ENCODE results near the gene FAM25G.

GRCh38 chr10:47457528-47457820 is 34.0 kb downstream of the FAM25G start:
- TF ChIP-seq, protein P1, sequence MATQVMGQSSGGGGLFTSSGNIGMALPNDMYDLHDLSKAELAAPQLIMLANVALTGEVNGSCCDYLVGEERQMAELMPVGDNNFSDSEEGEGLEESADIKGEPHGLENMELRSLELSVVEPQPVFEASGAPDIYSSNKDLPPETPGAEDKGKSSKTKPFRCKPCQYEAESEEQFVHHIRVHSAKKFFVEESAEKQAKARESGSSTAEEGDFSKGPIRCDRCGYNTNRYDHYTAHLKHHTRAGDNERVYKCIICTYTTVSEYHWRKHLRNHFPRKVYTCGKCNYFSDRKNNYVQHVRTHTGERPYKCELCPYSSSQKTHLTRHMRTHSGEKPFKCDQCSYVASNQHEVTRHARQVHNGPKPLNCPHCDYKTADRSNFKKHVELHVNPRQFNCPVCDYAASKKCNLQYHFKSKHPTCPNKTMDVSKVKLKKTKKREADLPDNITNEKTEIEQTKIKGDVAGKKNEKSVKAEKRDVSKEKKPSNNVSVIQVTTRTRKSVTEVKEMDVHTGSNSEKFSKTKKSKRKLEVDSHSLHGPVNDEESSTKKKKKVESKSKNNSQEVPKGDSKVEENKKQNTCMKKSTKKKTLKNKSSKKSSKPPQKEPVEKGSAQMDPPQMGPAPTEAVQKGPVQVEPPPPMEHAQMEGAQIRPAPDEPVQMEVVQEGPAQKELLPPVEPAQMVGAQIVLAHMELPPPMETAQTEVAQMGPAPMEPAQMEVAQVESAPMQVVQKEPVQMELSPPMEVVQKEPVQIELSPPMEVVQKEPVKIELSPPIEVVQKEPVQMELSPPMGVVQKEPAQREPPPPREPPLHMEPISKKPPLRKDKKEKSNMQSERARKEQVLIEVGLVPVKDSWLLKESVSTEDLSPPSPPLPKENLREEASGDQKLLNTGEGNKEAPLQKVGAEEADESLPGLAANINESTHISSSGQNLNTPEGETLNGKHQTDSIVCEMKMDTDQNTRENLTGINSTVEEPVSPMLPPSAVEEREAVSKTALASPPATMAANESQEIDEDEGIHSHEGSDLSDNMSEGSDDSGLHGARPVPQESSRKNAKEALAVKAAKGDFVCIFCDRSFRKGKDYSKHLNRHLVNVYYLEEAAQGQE (IDR thresholded peaks at IDR 0.05; ENCODE audit: insufficient read depth in 1 of 2, low read depth in 2 of 2, low read length in 2 of 2) = no peak
- TF ChIP-seq POLR2AphosphoS5 (IDR thresholded peaks at IDR 0.05; ENCODE audit: low read depth, low read length) = no peak
- TF ChIP-seq SIN3A (IDR thresholded peaks at IDR 0.05; ENCODE audit: borderline replicate concordance, insufficient read depth, low read length) = no peak
